T-helper 22 cell (primary cell): Measurements from ENCODE around the gene USP3.
"Not testable (repeated sequence)": the region's sequence is repeated elsewhere in the genome, so short reads cannot be mapped to it uniquely, and the experiment has no call there.

Experiments used
- DNase-seq: peaks from one replicate; pipeline ENCODE4 v3.0.0-alpha.2; 2020; ENCODE audit warnings: low read depth

The USP3 gene

GRCh38 chr15:63478243-63478642, 26.1 kb upstream of the USP3 start:
- no peak for DNase-seq

GRCh38 chr15:63480441-63480821, 24.0 kb upstream of the USP3 start:
- no peak for DNase-seq

GRCh38 chr15:63481105-63481810, 23.1 kb upstream of the USP3 start:
- peak; percentile 32 for DNase-seq

- no peak for DNase-seq
Observed at GRCh38 chr15:63482874-63483323, 21.5 kb upstream of the USP3 start.

GRCh38 chr15:63483521-63484371, 20.6 kb upstream of the USP3 start:
- DNase-seq = no peak

GRCh38 chr15:63484433-63485186, 19.8 kb upstream of the USP3 start:
- no peak for DNase-seq

- DNase-seq = peak; percentile 64
Observed at GRCh38 chr15:63487076-63487757, 17.2 kb upstream of the USP3 start.

GRCh38 chr15:63487758-63488397, 16.5 kb upstream of the USP3 start:
- DNase-seq = not testable (repeated sequence)

GRCh38 chr15:63488398-63488960, 15.9 kb upstream of the USP3 start:
- no peak for DNase-seq

- DNase-seq = no peak
Observed at GRCh38 chr15:63489352-63489751, 15.0 kb upstream of the USP3 start.

- DNase-seq = no peak
Observed at GRCh38 chr15:63490345-63491034, 13.9 kb upstream of the USP3 start.

GRCh38 chr15:63491116-63491827, 13.1 kb upstream of the USP3 start:
- no peak for DNase-seq

GRCh38 chr15:63491979-63492378, 12.4 kb upstream of the USP3 start:
- DNase-seq = no peak

- no peak for DNase-seq
Observed at GRCh38 chr15:63492541-63493077, 11.8 kb upstream of the USP3 start.

- no peak for DNase-seq
Observed at GRCh38 chr15:63493436-63493835, 11.0 kb upstream of the USP3 start.

GRCh38 chr15:63494408-63494807, 10.0 kb upstream of the USP3 start:
- peak; percentile 42 for DNase-seq

GRCh38 chr15:63495343-63495742, 9.1 kb upstream of the USP3 start:
- no peak for DNase-seq

- no peak for DNase-seq
Observed at GRCh38 chr15:63495780-63496488, 8.5 kb upstream of the USP3 start.
